Activated CD8-positive, alpha-beta T cell treated with anti-CD3 and anti-CD28 coated beads for 36 hours (primary cell): ENCODE data around the gene NEUROD6. TPM values are rescaled to one million over a fixed set of nuclear protein-coding genes. Genes with fewer than 3 reads are reported as not detected.

Experiments
- ATAC-seq: fragments of 200-7000 bp; cut with Tn5 transposase; one replicate; pipeline ENCODE4 v1.10.0; 2021; ENCODE audit warnings: mild to moderate bottlenecking, moderate library complexity
- CTCF ChIA-PET: fragments of 350-600 bp; sonication (Branson Sonifier 250); formaldehyde crosslinking; loops from one replicate; lab custom pipeline; 2021; ENCODE audit warnings: antibody characterized with exemption; lab: Charles Lee
- POLR2A ChIA-PET: fragments of 350-600 bp; sonication (Branson Sonifier 250); formaldehyde crosslinking; loops from one replicate; lab custom pipeline; 2021; ENCODE audit warnings: antibody characterized with exemption; lab: Charles Lee
- DNase-seq: peaks from one replicate; pipeline ENCODE4 v3.0.0-alpha.2; 2020
- H3K27ac Mint-ChIP-seq: one replicate; pipeline ENCODE4 v1.8.0; 2021; ENCODE audit warnings: mild to moderate bottlenecking, mixed read lengths
- H3K27me3 Mint-ChIP-seq: one replicate; pipeline ENCODE4 v1.8.0; 2021; ENCODE audit warnings: mixed read lengths
- H3K36me3 Mint-ChIP-seq: one replicate; pipeline ENCODE4 v1.8.0; 2021; ENCODE audit warnings: low read depth, mixed read lengths
- H3K4me1 Mint-ChIP-seq: one replicate; pipeline ENCODE4 v1.8.0; 2021; ENCODE audit warnings: low read depth, mixed read lengths
- H3K4me3 Mint-ChIP-seq: one replicate; pipeline ENCODE4 v1.8.0; 2021; ENCODE audit warnings: mild to moderate bottlenecking, moderate library complexity, mixed read lengths
- H3K9me3 Mint-ChIP-seq: one replicate; pipeline ENCODE4 v1.8.0; 2021; ENCODE audit warnings: mixed read lengths
- intact Hi-C: fragments of 100-400 bp; cut with micrococcal nuclease; formaldehyde crosslinking; loops from one replicate; pipeline ENCODE4 v1.10.0; 2022
- total RNA-seq, 2 experiments: library from RNA; stranded (reverse); gene quantifications; one replicate each; pipeline ENCODE4 v1.2.3, GENCODE V29; 2021
- TF ChIP-seq, protein P1 (sequence below): fragments of 200-600 bp; IDR thresholded peaks from one replicate; pipeline ENCODE4 v1.8.0; 2022; ENCODE audit warnings: antibody characterized with exemption, mild to moderate bottlenecking

Gene NEUROD6
- total RNA-seq, 2 experiments from 2014 or later: not detected

DNA sequence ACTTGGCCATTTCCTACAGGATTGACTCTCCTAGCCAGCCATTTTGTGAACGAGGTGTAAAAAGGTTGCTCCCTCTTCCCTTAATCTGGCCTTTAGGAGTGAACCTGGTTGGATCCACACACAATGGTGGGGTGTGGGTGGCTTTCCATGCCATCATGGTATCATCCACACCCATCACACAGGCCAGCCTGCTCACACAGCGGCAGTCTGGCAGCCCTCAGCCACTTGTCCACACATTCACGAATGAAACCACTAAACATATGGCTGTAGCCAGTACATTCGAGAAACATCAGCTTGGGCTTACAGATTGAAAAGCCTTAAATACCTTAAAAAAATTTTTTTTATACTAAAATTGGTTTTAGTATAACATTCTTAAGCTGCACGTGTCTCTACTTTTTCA is 31.9 kb downstream of the NEUROD6 start:
- no peak for DNase-seq
- no peak for ATAC-seq
- POLR2A ChIA-PET: no interaction called here
- Mint-ChIP-seq H3K36me3 (no peaks in the 10 kb centered on the region), H3K27ac (no peak overlapping the region), H3K9me3 (no peaks in the 10 kb centered on the region), H3K4me3 (no peak overlapping the region), H3K4me1 (no peaks in the 10 kb centered on the region), H3K27me3 (no peaks in the 10 kb centered on the region)
- intact Hi-C loops: no loop called here
- CTCF ChIA-PET: interaction anchor here (0.6 kb wide), 1 partner anchor 102 kb away, joined by 3 read pairs; no protein-coding TSS in a partner anchor
- TF ChIP-seq, protein P1, sequence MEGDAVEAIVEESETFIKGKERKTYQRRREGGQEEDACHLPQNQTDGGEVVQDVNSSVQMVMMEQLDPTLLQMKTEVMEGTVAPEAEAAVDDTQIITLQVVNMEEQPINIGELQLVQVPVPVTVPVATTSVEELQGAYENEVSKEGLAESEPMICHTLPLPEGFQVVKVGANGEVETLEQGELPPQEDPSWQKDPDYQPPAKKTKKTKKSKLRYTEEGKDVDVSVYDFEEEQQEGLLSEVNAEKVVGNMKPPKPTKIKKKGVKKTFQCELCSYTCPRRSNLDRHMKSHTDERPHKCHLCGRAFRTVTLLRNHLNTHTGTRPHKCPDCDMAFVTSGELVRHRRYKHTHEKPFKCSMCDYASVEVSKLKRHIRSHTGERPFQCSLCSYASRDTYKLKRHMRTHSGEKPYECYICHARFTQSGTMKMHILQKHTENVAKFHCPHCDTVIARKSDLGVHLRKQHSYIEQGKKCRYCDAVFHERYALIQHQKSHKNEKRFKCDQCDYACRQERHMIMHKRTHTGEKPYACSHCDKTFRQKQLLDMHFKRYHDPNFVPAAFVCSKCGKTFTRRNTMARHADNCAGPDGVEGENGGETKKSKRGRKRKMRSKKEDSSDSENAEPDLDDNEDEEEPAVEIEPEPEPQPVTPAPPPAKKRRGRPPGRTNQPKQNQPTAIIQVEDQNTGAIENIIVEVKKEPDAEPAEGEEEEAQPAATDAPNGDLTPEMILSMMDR: no peak

DNA sequence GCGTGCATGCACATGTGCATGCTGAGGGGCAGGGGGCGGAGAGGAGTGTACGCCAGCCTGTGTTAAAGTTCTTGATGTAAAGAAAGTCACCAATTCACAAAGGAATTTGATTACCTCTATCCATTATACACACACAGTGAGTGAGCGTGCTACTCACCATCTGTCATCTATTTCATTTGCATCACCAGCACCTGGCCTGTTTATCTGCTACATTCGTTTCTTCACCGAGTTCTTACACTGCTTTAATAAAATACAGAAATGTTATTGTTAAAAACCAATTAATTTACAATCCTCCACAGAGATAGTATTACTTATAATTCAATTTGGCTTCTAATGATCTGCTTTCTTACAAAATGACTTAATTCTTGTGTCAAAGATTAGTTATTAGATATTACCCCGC is 32.6 kb downstream of the NEUROD6 start:
- DNase-seq (no peak), ATAC-seq (no peak)
- no peaks in the 10 kb centered on the region for H3K36me3 Mint-ChIP-seq
- CTCF ChIA-PET: no interaction called here
- H3K9me3 Mint-ChIP-seq: no peaks in the 10 kb centered on the region
- H3K4me3 Mint-ChIP-seq: no peak overlapping the region
- H3K27me3 Mint-ChIP-seq: no peaks in the 10 kb centered on the region
- intact Hi-C loops: no loop called here
- POLR2A ChIA-PET: no interaction called here
- H3K27ac Mint-ChIP-seq: no peak overlapping the region
- no peaks in the 10 kb centered on the region for H3K4me1 Mint-ChIP-seq
- TF ChIP-seq, protein P1: no peak

DNA sequence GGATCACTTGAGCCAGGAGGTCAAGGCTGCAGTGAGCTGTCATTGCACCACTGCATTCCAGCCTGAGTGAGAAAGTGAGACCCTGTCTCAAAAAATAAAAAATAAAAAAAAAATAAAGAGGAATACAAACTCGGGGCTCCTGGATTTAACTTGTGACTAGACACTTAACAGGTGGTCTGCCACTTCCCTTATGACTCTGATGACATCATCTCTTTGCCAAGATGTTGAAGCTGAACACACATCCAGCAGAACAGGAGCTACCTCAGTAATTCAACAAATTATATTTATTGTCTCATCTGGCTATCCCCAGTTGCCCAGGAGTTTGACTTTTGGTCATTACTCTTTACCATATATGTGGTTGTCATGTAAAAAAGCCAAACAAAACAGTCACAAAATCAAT is 35.3 kb downstream of the NEUROD6 start:
- no peaks in the 10 kb centered on the region for H3K9me3 Mint-ChIP-seq
- no peaks in the 10 kb centered on the region for H3K4me1 Mint-ChIP-seq
- intact Hi-C loops: no loop called here
- no peaks in the 10 kb centered on the region for H3K27me3 Mint-ChIP-seq
- H3K27ac Mint-ChIP-seq: no peak overlapping the region
- ATAC-seq (no peak), DNase-seq (no peak)
- ChIA-PET POLR2A (no interaction called here), CTCF (no interaction called here)
- TF ChIP-seq, protein P1: no peak
- H3K36me3 Mint-ChIP-seq: no peaks in the 10 kb centered on the region
- no peak overlapping the region for H3K4me3 Mint-ChIP-seq

DNA sequence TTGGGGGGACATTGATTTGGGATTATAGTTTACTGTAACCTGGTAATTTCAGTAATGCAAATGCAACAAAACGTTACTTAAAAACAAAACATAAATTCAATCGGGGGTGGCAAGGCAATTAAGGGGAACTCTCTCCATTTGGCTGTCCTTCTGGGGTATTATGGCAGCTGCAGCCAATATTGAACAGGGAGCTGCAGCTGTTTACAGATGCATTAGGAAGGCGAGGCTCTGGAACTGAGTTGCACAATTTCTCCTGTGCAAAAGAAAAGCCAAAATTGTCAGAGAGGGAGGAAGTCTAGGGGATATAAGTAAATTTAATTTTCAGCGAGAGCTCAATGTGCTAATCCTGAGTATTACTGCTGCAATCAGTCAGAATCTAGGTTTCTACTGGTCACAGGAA is 36.1 kb downstream of the NEUROD6 start:
- CTCF ChIA-PET: no interaction called here
- no peak overlapping the region for H3K27ac Mint-ChIP-seq
- ATAC-seq (no peak), DNase-seq (no peak)
- H3K36me3 Mint-ChIP-seq: no peaks in the 10 kb centered on the region
- H3K27me3 Mint-ChIP-seq: no peaks in the 10 kb centered on the region
- TF ChIP-seq, protein P1: no peak
- H3K4me1 Mint-ChIP-seq: no peaks in the 10 kb centered on the region
- H3K4me3 Mint-ChIP-seq: no peak overlapping the region
- H3K9me3 Mint-ChIP-seq: no peaks in the 10 kb centered on the region
- intact Hi-C loops: no loop called here
- POLR2A ChIA-PET: interaction anchor here (1.0 kb wide), 1 partner anchor 31 kb away, joined by 3 read pairs; no protein-coding TSS in a partner anchor

DNA sequence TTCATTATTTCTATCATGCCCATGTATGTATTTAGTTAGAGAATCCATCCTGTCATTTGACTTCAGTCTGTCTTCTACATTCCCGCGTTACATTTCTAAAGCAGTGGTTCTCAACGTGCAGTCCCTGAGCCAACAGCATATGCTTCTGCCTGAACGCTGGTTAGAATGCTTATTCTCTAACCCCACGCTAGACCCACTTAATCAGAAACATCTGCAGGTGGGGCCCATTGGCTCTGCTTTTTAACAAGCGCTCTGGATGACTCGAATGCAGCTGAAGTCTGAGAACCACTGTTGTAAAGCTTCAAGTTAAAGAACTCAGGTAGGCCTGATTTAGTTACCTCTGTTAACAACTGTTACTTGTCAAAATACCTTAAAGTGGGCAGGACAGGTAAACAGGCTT is 38.2 kb downstream of the NEUROD6 start:
- H3K27ac Mint-ChIP-seq: no peak overlapping the region
- TF ChIP-seq, protein P1: no peak
- no peaks in the 10 kb centered on the region for H3K9me3 Mint-ChIP-seq
- no peaks in the 10 kb centered on the region for H3K36me3 Mint-ChIP-seq
- CTCF ChIA-PET: no interaction called here
- ATAC-seq: no peak
- H3K27me3 Mint-ChIP-seq: no peaks in the 10 kb centered on the region
- POLR2A ChIA-PET: no interaction called here
- intact Hi-C loops: no loop called here
- DNase-seq: no peak
- no peak overlapping the region for H3K4me3 Mint-ChIP-seq
- no peaks in the 10 kb centered on the region for H3K4me1 Mint-ChIP-seq
